Anterior cingulate cortex (tissue), 58 donors: ENCODE measurements around the gene DYNC1H1.
A peak's percentile ranks its signal among the peaks of the same experiment; 100 is the strongest.
"Not testable (repeated sequence)": the region's sequence is repeated elsewhere in the genome, so short reads cannot be mapped to it uniquely, and the experiment has no call there.

Experiments
- DNase-seq, 58 donors: peaks; one replicate each; lab custom pipeline; 2025; lab: John Stamatoyannopoulos, UW

DYNC1H1 gene

DNA sequence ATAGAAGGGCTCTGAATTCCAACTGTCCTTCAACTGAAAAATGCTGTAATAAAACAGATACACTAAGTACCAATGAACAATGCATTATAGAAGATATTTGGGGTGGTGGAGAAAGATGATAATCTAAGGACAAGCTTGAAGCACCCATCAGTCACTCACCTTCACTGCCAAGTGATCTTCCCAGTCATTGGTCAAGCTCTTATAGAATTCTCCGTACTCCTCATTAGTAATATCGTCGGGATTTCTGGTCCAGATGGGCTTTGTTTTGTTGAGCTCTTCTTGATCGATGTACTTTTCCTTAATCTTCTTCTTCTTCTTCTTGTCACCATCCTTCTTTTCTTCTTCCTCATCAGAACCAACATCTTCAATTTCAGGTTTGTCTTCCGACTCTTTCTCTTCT is 120.1 kb downstream of the DYNC1H1 start:
- DNase-seq, result not testable (repeated sequence)

DNA sequence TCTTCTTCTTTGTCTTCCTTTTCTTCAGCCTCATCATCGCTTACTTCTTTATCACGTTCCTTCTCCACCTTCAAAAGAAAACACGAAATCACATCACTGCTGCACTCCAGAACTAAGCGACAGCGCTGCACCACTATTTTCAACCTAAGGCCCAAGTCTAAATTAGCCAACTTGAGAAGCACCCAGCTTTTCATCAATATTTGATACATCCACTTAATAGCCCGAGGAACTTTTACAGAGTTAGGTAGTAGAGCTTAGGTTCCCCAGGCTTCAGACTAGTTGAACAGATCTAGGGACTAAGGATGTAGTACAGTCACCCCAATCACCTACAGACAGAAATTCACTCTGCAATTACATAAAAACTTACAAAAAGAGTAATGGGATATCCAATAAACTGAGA is 120.6 kb downstream of the DYNC1H1 start:
- no peak for DNase-seq

GRCh38 chr14:102085488-102085887 is 121.1 kb downstream of the DYNC1H1 start:
- DNase-seq, result peak in 2 of 58 donors; percentile 38 to 54

GRCh38 chr14:102085948-102086708 is 121.8 kb downstream of the DYNC1H1 start:
- peak in 32 of 58 donors; percentile 8 to 90 (median 46) for DNase-seq

- DNase-seq, result no peak
Observed at GRCh38 chr14:102086709-102086971, 122.3 kb downstream of the DYNC1H1 start.

DNA sequence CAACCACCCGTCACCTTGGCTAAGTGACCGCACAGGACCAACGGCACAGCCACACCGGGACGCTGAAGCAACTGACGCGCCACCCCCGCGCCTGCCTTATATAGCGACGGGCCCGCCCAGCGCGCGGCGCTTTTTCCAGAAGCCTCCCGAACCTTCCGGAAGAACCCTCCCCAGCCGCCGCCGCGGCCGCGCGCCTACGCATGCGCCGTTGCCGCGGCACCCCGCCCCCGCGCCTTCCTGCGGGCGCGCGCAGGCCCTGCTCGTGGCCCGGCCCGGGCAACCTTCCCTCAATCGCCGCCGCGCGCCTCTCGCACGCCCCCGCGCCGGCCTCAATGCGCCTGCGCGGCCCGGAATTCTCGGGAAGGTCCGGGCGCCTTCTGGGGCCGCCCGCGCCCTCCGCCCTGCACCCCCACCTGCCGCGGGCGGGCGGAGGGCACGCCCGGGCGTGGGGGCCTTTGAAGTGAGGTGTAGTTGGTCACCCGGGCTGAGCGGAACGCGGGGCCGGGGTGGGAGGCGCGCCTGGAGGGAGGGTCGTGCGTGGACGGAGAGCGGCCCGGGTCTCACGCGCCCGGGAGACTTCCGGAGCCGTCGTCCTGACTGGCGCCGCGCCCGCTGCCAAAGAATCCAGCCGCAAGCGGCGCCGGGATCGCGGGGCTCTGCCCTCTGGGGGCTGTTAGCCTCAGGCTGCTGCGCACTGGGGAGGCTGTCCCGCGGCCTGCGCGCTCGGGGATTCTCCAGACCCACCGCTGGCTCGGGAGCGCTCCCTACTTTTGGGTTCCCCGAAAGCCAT is 122.8 kb downstream of the DYNC1H1 start, which contains the start of gene HSP90AA1:
HSP90AA1 (minus strand) TSS at position 73 of the 790 bp plus-strand sequence. CDS start 666 bp downstream, outside the sequence.
- peak; percentile 51 to 99 (median 88) for DNase-seq

GRCh38 chr14:102087762-102088011 is 123.3 kb downstream of the DYNC1H1 start:
- DNase-seq, result no peak

- DNase-seq, result peak in 41 of 58 donors; percentile 4 to 75 (median 43)
Observed at GRCh38 chr14:102088012-102088792, 123.8 kb downstream of the DYNC1H1 start.

- DNase-seq, result no peak
Observed at GRCh38 chr14:102089621-102090343, 125.4 kb downstream of the DYNC1H1 start.

- no peak for DNase-seq
Observed at GRCh38 chr14:102090713-102091112, 126.3 kb downstream of the DYNC1H1 start.

- DNase-seq, result no peak
Observed at GRCh38 chr14:102092806-102093205, 128.4 kb downstream of the DYNC1H1 start.

- no peak for DNase-seq
Observed at GRCh38 chr14:102094101-102094500, 129.7 kb downstream of the DYNC1H1 start.

DNA sequence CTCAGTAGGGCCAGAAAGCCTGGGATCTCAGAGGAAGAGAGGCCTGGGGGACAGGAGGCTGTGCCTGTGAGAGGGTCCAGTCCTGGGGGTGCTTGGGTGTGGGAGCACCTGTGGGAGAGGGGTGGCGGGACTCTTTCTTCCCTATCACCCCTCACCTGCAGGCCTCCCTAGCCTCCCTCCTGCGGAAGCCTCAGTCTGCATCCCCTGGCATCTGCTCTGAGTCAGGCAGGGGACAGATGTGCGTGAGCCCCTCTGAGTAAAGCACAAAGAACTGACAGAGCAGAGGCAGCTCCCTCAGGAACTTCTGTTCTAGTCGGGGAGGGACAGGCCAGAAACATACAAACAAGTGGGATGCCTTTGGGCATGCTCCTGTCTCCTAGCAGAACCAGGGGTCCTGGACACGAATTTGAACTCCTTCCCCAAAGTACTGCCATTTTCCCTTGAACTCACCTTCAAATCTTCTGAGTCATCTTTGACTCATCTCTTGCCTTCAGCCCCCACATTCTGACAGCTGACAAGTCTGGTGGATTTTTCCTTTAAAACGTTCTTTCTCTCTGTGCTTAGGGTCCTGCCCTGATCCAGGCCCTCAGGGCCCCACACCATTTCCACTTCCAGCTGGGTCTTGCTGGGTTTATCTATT is 131.0 kb downstream of the DYNC1H1 start:
- no peak for DNase-seq

- peak in 3 of 58 donors; percentile 48 to 59 (median 48) for DNase-seq
Observed at GRCh38 chr14:102095871-102096568, 131.6 kb downstream of the DYNC1H1 start.

DNA sequence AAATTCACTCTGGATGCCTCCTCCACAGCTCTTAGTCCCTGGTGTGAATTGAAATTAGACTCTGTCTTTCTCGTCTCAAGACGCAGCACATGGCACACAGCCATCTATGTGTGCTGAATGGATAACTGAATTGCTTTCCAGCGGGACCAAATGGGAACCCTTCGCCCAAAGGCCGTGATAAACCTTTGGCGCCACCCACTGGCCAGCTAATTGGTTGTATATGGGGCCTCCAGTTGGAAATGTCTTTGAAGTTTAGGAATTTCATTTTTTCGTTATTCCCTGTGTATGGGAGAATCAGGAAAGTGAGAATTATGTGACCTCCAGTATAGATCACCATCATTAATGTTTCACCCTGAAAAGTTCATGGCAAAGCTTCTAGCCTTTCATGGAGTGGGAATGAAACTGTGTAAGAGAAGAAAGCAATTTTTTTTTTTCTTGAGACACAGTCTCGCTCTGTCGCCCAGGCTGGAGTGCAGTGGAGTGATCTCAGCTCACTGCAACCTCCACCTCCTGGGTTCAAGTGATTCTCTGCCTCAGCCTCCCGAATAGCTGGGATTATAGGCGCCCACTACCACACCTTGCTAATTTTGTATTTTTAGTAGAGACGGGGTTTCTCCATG is 132.3 kb downstream of the DYNC1H1 start:
- DNase-seq, result peak in 57 of 58 donors; percentile 31 to 92 (median 75)

- DNase-seq, result no peak
Observed at GRCh38 chr14:102097441-102098135, 133.2 kb downstream of the DYNC1H1 start.

GRCh38 chr14:102103062-102103695 is 138.8 kb downstream of the DYNC1H1 start:
- DNase-seq, result no peak

DNA sequence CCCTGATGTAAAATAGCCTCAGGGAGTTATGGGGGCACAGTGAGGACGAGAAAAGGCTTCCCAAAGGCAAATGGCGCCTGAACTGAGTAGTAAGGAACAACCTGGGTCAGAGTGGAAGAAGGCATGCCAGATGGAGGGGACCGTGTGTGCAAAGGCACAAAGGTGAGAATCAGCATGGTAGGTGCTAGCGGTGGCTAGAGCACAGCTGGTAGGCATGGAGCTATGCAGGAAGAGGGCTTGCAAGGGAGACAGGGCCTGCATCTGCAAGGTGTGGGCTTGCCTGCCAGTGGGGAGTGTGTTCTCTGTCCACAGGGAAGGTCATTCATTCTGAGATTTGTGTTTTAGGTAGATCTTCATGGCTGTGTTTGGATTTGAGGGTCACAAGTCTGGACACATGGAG is 141.0 kb downstream of the DYNC1H1 start:
- DNase-seq, result no peak
